Hepatocyte (in vitro differentiated cells): ENCODE data around the gene ACTR3. TPM values are rescaled to one million over a fixed set of nuclear protein-coding genes. Genes with fewer than 3 reads are reported as not detected.
A peak's percentile ranks its signal among the peaks of the same experiment; 100 is the strongest.

Experiments used
- DNase-seq: peaks from one replicate; pipeline ENCODE4 v3.0.0-alpha.2; 2016; ENCODE audit warnings: low spot score
- H2AFZ ChIP-seq: fragments of 200-600 bp; sonication (generic); 2 replicates; pipeline ENCODE4 v1.6.0; 2016; ENCODE audit warnings: antibody characterized with exemption, mild to moderate bottlenecking
- H3K27ac ChIP-seq: fragments of 200-600 bp; sonication (generic); 2 replicates; pipeline ENCODE4 v1.5.1; 2016; ENCODE audit warnings: mild to moderate bottlenecking
- H3K27me3 ChIP-seq: fragments of 200-600 bp; sonication (generic); 2 replicates; pipeline ENCODE4 v1.6.1; 2016
- H3K36me3 ChIP-seq: fragments of 200-600 bp; sonication (generic); replicated peaks from 2 replicates; pipeline ENCODE4 v1.5.1; 2016; ENCODE audit warnings: low read depth; ENCODE audit not compliant: insufficient read depth
- H3K4me1 ChIP-seq: fragments of 200-600 bp; sonication (generic); 2 replicates; pipeline ENCODE4 v1.5.1; 2016; ENCODE audit warnings: mild to moderate bottlenecking, moderate library complexity; ENCODE audit not compliant: insufficient read depth
- H3K4me2 ChIP-seq: fragments of 200-600 bp; sonication (generic); 2 replicates; pipeline ENCODE4 v1.6.0; 2016
- H3K4me3 ChIP-seq: fragments of 200-600 bp; sonication (generic); 2 replicates; pipeline ENCODE4 v1.5.1; 2016; ENCODE audit warnings: mild to moderate bottlenecking
- H3K79me2 ChIP-seq: fragments of 200-600 bp; sonication (generic); 2 replicates; pipeline ENCODE4 v1.6.0; 2017; ENCODE audit warnings: mild to moderate bottlenecking
- H3K9me2 ChIP-seq: fragments of 200-600 bp; sonication (generic); replicated peaks from 2 replicates; pipeline ENCODE4 v1.6.0; 2017; ENCODE audit warnings: mild to moderate bottlenecking; ENCODE audit not compliant: insufficient read depth
- H3K9me3 ChIP-seq: fragments of 200-600 bp; sonication (generic); 2 replicates; pipeline ENCODE4 v1.5.1; 2016; ENCODE audit warnings: low read depth, mild to moderate bottlenecking
- H4K20me1 ChIP-seq: fragments of 200-600 bp; sonication (generic); 2 replicates; pipeline ENCODE4 v1.6.0; 2016; ENCODE audit warnings: mild to moderate bottlenecking; ENCODE audit not compliant: insufficient read depth, poor library complexity, severe bottlenecking
- EZH2 ChIP-seq: fragments of 200-600 bp; sonication (generic); IDR thresholded peaks from 2 replicates; pipeline ENCODE4 v1.6.1; 2016; ENCODE audit warnings: antibody characterized with exemption, mild to moderate bottlenecking, borderline replicate concordance
- EZH2phosphoT487 ChIP-seq: fragments of 200-600 bp; sonication (generic); IDR thresholded peaks from one replicate; pipeline ENCODE4 v1.6.1; 2018; ENCODE audit warnings: antibody characterized with exemption, mild to moderate bottlenecking, low read depth, moderate library complexity; ENCODE audit not compliant: unreplicated experiment, severe bottlenecking
- WGBS: methylation state at CpG from one replicate; pipeline ENCODE4 v1.1.6; 2016; ENCODE audit warnings: low lambda C conversion rate; ENCODE audit errors: missing lambda C conversion rate; 5-methylcytosine and 5-hydroxymethylcytosine counted together
- polyA plus RNA-seq: library from polyadenylated mRNA; unstranded; fragments of >200 nt; fragmentation: Nextera tagmentation; extraction: Ambion mirVana; gene quantifications from 2 replicates; pipeline ENCODE4 v1.2.1, GENCODE V29; 2016
- total RNA-seq: library from RNA; depleted of rRNA; stranded (reverse); fragments of >200 nt; gene quantifications from 2 replicates; pipeline ENCODE4 v1.2.3, GENCODE V29; 2014
- TF ChIP-seq, protein P1 (sequence below): fragments of 200-600 bp; sonication (generic); IDR thresholded peaks from 2 replicates; pipeline ENCODE4 v1.5.1; 2016; ENCODE audit warnings: antibody characterized with exemption, mild to moderate bottlenecking; ENCODE audit not compliant: poor library complexity

Gene ACTR3
- total and polyA plus RNA-seq, 2 experiments from 2014 or later, result 140 to 194 TPM

- Histone ChIP-seq H3K4me3 (peak overlapping the region; percentile 50), H3K79me2 (peaks cover 53% of the 10 kb centered on the region), H3K9me3 (no peaks in the 10 kb centered on the region), H3K4me1 (peaks cover 26% of the 10 kb centered on the region), H3K27me3 (no peaks in the 10 kb centered on the region), H4K20me1 (peaks cover 18% of the 10 kb centered on the region), H2AFZ (peak overlapping the region; percentile 64), H3K4me2 (peak overlapping the region; percentile 81), H3K9me2 (no peaks in the 10 kb centered on the region), H3K27ac (peak overlapping the region; percentile 94), H3K36me3 (no peaks in the 10 kb centered on the region)
- TF ChIP-seq EZH2phosphoT487 (no peak), EZH2 (no peak)
- TF ChIP-seq, protein P1, sequence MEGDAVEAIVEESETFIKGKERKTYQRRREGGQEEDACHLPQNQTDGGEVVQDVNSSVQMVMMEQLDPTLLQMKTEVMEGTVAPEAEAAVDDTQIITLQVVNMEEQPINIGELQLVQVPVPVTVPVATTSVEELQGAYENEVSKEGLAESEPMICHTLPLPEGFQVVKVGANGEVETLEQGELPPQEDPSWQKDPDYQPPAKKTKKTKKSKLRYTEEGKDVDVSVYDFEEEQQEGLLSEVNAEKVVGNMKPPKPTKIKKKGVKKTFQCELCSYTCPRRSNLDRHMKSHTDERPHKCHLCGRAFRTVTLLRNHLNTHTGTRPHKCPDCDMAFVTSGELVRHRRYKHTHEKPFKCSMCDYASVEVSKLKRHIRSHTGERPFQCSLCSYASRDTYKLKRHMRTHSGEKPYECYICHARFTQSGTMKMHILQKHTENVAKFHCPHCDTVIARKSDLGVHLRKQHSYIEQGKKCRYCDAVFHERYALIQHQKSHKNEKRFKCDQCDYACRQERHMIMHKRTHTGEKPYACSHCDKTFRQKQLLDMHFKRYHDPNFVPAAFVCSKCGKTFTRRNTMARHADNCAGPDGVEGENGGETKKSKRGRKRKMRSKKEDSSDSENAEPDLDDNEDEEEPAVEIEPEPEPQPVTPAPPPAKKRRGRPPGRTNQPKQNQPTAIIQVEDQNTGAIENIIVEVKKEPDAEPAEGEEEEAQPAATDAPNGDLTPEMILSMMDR, result no peak
- DNase-seq, result peak; percentile 75
- WGBS, result 33% methylated on average over 14 of the region's 14 CpGs
These were observed 1.0 kb upstream of the ACTR3 start for GRCh38 chr2:113888641-113889470.

- Histone ChIP-seq H2AFZ (peak overlapping the region; percentile 37), H4K20me1 (peaks cover 33% of the 10 kb centered on the region), H3K79me2 (peaks cover 70% of the 10 kb centered on the region), H3K4me1 (peaks cover 30% of the 10 kb centered on the region), H3K4me3 (peak overlapping the region; percentile 51), H3K4me2 (peak overlapping the region; percentile 73), H3K9me2 (no peaks in the 10 kb centered on the region), H3K36me3 (no peaks in the 10 kb centered on the region), H3K27me3 (no peaks in the 10 kb centered on the region), H3K9me3 (no peaks in the 10 kb centered on the region), H3K27ac (peak overlapping the region; percentile 98)
- TF ChIP-seq EZH2phosphoT487, result no peak
- TF ChIP-seq, protein P1, result peak; percentile 11
- under 1% methylated on average over 33 of the region's 57 CpGs for WGBS
- DNase-seq, result peak; percentile 74
These were observed 655 bp downstream of the ACTR3 start for GRCh38 chr2:113890253-113891235.

GRCh38 chr2:113891265-113891959, 1.5 kb downstream of the ACTR3 start:
- Histone ChIP-seq H3K79me2 (peaks cover 75% of the 10 kb centered on the region), H3K4me3 (peak overlapping the region; percentile 51), H3K9me3 (no peaks in the 10 kb centered on the region), H3K4me2 (peak overlapping the region; percentile 73), H3K27me3 (no peaks in the 10 kb centered on the region), H3K27ac (peak overlapping the region; percentile 98), H3K36me3 (no peaks in the 10 kb centered on the region), H2AFZ (no peak overlapping the region), H3K9me2 (no peaks in the 10 kb centered on the region), H3K4me1 (peaks cover 33% of the 10 kb centered on the region), H4K20me1 (peaks cover 41% of the 10 kb centered on the region)
- no peak for DNase-seq
- TF ChIP-seq, protein P1, result no peak
- WGBS, result 2% methylated on average over 5 of the region's 5 CpGs
